ENCODE results near the gene AOPEP.

The AOPEP gene

GRCh38 chr9:95038666-95039065, 312.2 kb downstream of the AOPEP start:
- Histone ChIP-seq H3K27me3 (ENCODE audit: insufficient read depth, low read length) (no peaks in the 10 kb centered on the region), H3K9me3 (ENCODE audit: insufficient read depth, low read depth, low read length) (no peaks in the 10 kb centered on the region), H3K4me3 (ENCODE audit: low read length) (no peak overlapping the region), H3K36me3 (ENCODE audit: insufficient read depth, low read length) (no peaks in the 10 kb centered on the region), H3K27ac (ENCODE audit: low read depth, low read length) (no peak overlapping the region), H3K9ac (ENCODE audit: low read depth, low read length) (no peak overlapping the region), H3K4me1 (ENCODE audit: insufficient read depth, low read length) (no peaks in the 10 kb centered on the region)
- WGBS, result 95% methylated on average over 9 of the region's 9 CpGs

GRCh38 chr9:95040106-95040505, 313.6 kb downstream of the AOPEP start:
- H3K4me1 ChIP-seq (ENCODE audit: insufficient read depth, low read length), result no peaks in the 10 kb centered on the region
- peaks cover under 1% of the 10 kb centered on the region; the same call in 1 of the 2 replicates for H3K27me3 ChIP-seq (ENCODE audit: insufficient read depth, low read length)
- no peak overlapping the region for H3K4me3 ChIP-seq (ENCODE audit: low read length)
- H3K27ac ChIP-seq (ENCODE audit: low read depth, low read length), result no peak overlapping the region
- no peaks in the 10 kb centered on the region for H3K36me3 ChIP-seq (ENCODE audit: insufficient read depth, low read length)
- no peak overlapping the region for H3K9ac ChIP-seq (ENCODE audit: low read depth, low read length)
- no peaks in the 10 kb centered on the region for H3K9me3 ChIP-seq (ENCODE audit: insufficient read depth, low read depth, low read length)
- 88% methylated on average over 5 of the region's 5 CpGs for WGBS

GRCh38 chr9:95043826-95044225, 317.3 kb downstream of the AOPEP start:
- no peak overlapping the region for H3K4me3 ChIP-seq (ENCODE audit: low read length)
- no peak overlapping the region for H3K27ac ChIP-seq (ENCODE audit: low read depth, low read length)
- WGBS, result 67% methylated on average over 5 of the region's 5 CpGs
- H3K4me1 ChIP-seq (ENCODE audit: insufficient read depth, low read length), result peaks cover 28% of the 10 kb centered on the region
- H3K36me3 ChIP-seq (ENCODE audit: insufficient read depth, low read length), result no peaks in the 10 kb centered on the region
- no peaks in the 10 kb centered on the region for H3K9me3 ChIP-seq (ENCODE audit: insufficient read depth, low read depth, low read length)
- H3K9ac ChIP-seq (ENCODE audit: low read depth, low read length), result no peak overlapping the region
- peaks cover 34% of the 10 kb centered on the region for H3K27me3 ChIP-seq (ENCODE audit: insufficient read depth, low read length)

GRCh38 chr9:95044731-95045508, 318.4 kb downstream of the AOPEP start:
- Histone ChIP-seq H3K4me1 (ENCODE audit: insufficient read depth, low read length) (peaks cover 39% of the 10 kb centered on the region), H3K27ac (ENCODE audit: low read depth, low read length) (no peak overlapping the region), H3K36me3 (ENCODE audit: insufficient read depth, low read length) (no peaks in the 10 kb centered on the region), H3K9me3 (ENCODE audit: insufficient read depth, low read depth, low read length) (no peaks in the 10 kb centered on the region), H3K27me3 (ENCODE audit: insufficient read depth, low read length) (peaks cover 45% of the 10 kb centered on the region), H3K4me3 (ENCODE audit: low read length) (peak overlapping the region; percentile 45), H3K9ac (ENCODE audit: low read depth, low read length) (no peak overlapping the region)
- 10% methylated on average over 36 of the region's 36 CpGs for WGBS

GRCh38 chr9:95045751-95046150, 319.3 kb downstream of the AOPEP start:
- no peaks in the 10 kb centered on the region for H3K9me3 ChIP-seq (ENCODE audit: insufficient read depth, low read depth, low read length)
- 21% methylated on average over 16 of the region's 16 CpGs for WGBS
- H3K27me3 ChIP-seq (ENCODE audit: insufficient read depth, low read length), result peaks cover 53% of the 10 kb centered on the region
- H3K27ac ChIP-seq (ENCODE audit: low read depth, low read length), result no peak overlapping the region
- peak overlapping the region; percentile 45 for H3K4me3 ChIP-seq (ENCODE audit: low read length)
- no peak overlapping the region for H3K9ac ChIP-seq (ENCODE audit: low read depth, low read length)
- H3K36me3 ChIP-seq (ENCODE audit: insufficient read depth, low read length), result no peaks in the 10 kb centered on the region
- peaks cover 39% of the 10 kb centered on the region for H3K4me1 ChIP-seq (ENCODE audit: insufficient read depth, low read length)

- H3K27me3 ChIP-seq (ENCODE audit: insufficient read depth, low read length), result peaks cover 54% of the 10 kb centered on the region
- 40% methylated on average over 1 of the region's 3 CpGs for WGBS
- H3K36me3 ChIP-seq (ENCODE audit: insufficient read depth, low read length), result no peaks in the 10 kb centered on the region
- H3K9me3 ChIP-seq (ENCODE audit: insufficient read depth, low read depth, low read length), result no peaks in the 10 kb centered on the region
- H3K9ac ChIP-seq (ENCODE audit: low read depth, low read length), result no peak overlapping the region
- H3K27ac ChIP-seq (ENCODE audit: low read depth, low read length), result no peak overlapping the region
- peaks cover 39% of the 10 kb centered on the region for H3K4me1 ChIP-seq (ENCODE audit: insufficient read depth, low read length)
- peak overlapping the region; percentile 21; the same call in 1 of the 2 replicates for H3K4me3 ChIP-seq (ENCODE audit: low read length)
Measured at GRCh38 chr9:95047452-95048224, 321.1 kb downstream of the AOPEP start.

GRCh38 chr9:95048225-95049087, 322.0 kb downstream of the AOPEP start:
- Histone ChIP-seq H3K27ac (ENCODE audit: low read depth, low read length) (no peak overlapping the region), H3K4me1 (ENCODE audit: insufficient read depth, low read length) (peaks cover 39% of the 10 kb centered on the region), H3K27me3 (ENCODE audit: insufficient read depth, low read length) (peaks cover 54% of the 10 kb centered on the region), H3K4me3 (ENCODE audit: low read length) (peak overlapping the region; percentile 70), H3K36me3 (ENCODE audit: insufficient read depth, low read length) (no peaks in the 10 kb centered on the region), H3K9me3 (ENCODE audit: insufficient read depth, low read depth, low read length) (no peaks in the 10 kb centered on the region), H3K9ac (ENCODE audit: low read depth, low read length) (peak overlapping the region; percentile 46)
- WGBS, result under 1% methylated on average over 58 of the region's 58 CpGs

GRCh38 chr9:95049761-95050160, 323.3 kb downstream of the AOPEP start:
- peak overlapping the region; percentile 70; the same call in 1 of the 2 replicates for H3K4me3 ChIP-seq (ENCODE audit: low read length)
- no peaks in the 10 kb centered on the region for H3K36me3 ChIP-seq (ENCODE audit: insufficient read depth, low read length)
- no peak overlapping the region for H3K27ac ChIP-seq (ENCODE audit: low read depth, low read length)
- 77% methylated on average over 6 of the region's 6 CpGs for WGBS
- no peak overlapping the region for H3K9ac ChIP-seq (ENCODE audit: low read depth, low read length)
- H3K9me3 ChIP-seq (ENCODE audit: insufficient read depth, low read depth, low read length), result no peaks in the 10 kb centered on the region
- peaks cover 39% of the 10 kb centered on the region for H3K4me1 ChIP-seq (ENCODE audit: insufficient read depth, low read length)
- H3K27me3 ChIP-seq (ENCODE audit: insufficient read depth, low read length), result peaks cover 54% of the 10 kb centered on the region

- Histone ChIP-seq H3K4me1 (ENCODE audit: insufficient read depth, low read length) (peaks cover 33% of the 10 kb centered on the region), H3K9ac (ENCODE audit: low read depth, low read length) (no peak overlapping the region), H3K27ac (ENCODE audit: low read depth, low read length) (no peak overlapping the region), H3K36me3 (ENCODE audit: insufficient read depth, low read length) (no peaks in the 10 kb centered on the region), H3K27me3 (ENCODE audit: insufficient read depth, low read length) (peaks cover 20% of the 10 kb centered on the region), H3K9me3 (ENCODE audit: insufficient read depth, low read depth, low read length) (no peaks in the 10 kb centered on the region), H3K4me3 (ENCODE audit: low read length) (no peak overlapping the region)
- WGBS, result 96% methylated on average over 4 of the region's 5 CpGs
Measured at GRCh38 chr9:95053611-95054570, 327.4 kb downstream of the AOPEP start.

- no peaks in the 10 kb centered on the region for H3K36me3 ChIP-seq (ENCODE audit: insufficient read depth, low read length)
- peaks cover 22% of the 10 kb centered on the region for H3K4me1 ChIP-seq (ENCODE audit: insufficient read depth, low read length)
- no peak overlapping the region for H3K4me3 ChIP-seq (ENCODE audit: low read length)
- H3K9ac ChIP-seq (ENCODE audit: low read depth, low read length), result no peak overlapping the region; the same call in 1 of the 2 replicates
- no peak overlapping the region for H3K27ac ChIP-seq (ENCODE audit: low read depth, low read length)
- H3K9me3 ChIP-seq (ENCODE audit: insufficient read depth, low read depth, low read length), result no peaks in the 10 kb centered on the region
- H3K27me3 ChIP-seq (ENCODE audit: insufficient read depth, low read length), result peaks cover 5% of the 10 kb centered on the region
- 68% methylated on average over 6 of the region's 6 CpGs for WGBS
Measured at GRCh38 chr9:95055334-95055850, 328.9 kb downstream of the AOPEP start.
